HG02571 (cell line): ENCODE measurements around the gene GPAM.
"Not testable (repeated sequence)": the region's sequence is repeated elsewhere in the genome, so short reads cannot be mapped to it uniquely, and the experiment has no call there.

ENCODE experiments used
- ATAC-seq: cut with Tn5 transposase; IDR thresholded peaks from one replicate; pipeline ENCODE4 v1.9.1; 2021; ENCODE audit warnings: mild to moderate bottlenecking, moderate library complexity; ENCODE audit not compliant: unreplicated experiment

The GPAM gene

DNA sequence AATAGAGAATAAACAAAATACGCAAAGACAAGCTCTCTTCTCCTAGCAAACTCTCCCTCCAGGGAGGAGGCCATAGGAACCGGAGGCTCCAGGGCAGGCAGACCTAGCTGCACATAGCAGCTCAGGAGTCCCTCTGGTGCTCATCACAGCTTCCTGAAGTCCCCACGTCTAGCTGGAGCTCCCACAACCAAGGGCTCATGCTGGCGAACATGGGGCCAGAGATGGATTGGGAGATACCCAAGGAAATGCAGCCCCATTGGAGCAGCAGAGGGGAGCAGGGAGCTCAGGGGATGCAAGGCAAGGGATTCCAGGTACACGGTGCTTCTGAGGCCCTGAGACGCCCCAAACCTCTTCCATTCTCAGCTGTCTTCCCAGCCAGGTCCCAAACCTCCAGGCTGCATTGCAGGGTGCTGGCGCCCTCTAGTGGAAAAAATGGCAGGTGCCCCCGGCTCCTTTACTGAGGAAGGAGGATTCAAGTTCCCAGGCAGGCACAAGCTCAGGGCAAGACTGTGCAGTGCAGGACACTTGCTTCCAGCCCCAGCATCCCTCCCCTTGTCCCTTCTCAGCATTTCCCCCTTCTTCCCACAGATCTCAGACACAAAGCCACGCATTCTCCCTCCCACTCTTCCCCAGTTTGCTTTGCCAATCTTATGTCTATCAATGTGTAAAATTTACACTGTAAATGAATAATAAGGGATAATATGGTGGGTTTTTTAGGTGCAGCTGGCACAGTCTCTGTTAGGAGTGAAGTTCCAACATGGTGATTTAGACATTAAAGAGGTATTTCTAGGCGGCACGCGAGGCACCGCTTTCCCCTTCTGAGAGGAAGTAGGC, 46.2 kb downstream of the GPAM start:
- no peak for ATAC-seq

DNA sequence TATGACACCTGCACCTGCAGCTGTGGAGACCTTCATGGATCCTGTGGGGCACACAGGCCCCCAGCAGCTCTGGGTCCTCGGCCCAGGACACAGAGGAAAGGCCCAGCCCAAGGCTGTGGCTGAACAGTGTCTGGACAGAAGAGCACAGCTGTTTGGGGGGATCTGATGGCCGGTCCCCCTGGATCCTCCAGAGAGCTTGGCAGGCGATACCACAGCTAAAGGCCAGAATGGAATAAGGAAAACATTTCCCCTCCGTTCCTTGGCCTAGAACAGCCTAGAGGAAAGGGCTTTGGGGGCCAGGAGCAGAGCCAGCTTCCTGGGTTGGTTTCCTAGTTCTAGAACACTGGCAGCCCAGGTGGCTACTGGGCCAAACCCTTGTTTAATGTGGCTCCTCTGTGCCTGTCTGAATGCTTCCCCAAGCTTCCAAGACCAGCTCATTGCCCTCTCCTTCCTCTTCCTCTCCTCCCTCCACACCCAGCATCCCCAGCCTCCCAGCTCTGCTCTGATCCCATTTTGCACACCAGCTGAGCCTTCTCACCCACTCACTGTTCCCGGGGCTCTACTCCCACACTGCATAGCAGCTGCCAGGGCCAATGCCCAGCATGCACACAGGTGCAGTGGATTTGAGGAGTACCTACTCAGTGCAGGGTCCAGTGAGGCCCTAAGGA, 46.9 kb downstream of the GPAM start:
- no peak for ATAC-seq

DNA sequence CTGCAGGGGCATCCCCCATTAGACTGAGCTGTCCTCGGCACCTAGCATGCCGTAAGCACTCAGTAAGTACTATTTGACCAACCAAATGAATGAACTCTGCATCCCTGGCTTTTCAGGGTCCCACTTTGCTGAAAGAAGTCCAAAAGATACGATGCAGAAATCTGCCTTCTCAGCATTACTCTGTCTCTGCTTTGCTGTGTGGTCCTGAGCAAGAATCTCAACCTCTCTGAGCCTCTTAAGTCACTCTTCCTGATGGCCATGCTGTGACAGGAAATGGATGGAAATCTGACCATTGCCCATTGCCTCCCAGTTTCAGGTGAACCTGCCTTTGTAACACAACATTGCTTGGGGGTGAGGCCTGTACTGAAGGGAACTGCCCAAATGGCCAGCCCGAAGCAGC, 48.0 kb downstream of the GPAM start:
- no peak for ATAC-seq

DNA sequence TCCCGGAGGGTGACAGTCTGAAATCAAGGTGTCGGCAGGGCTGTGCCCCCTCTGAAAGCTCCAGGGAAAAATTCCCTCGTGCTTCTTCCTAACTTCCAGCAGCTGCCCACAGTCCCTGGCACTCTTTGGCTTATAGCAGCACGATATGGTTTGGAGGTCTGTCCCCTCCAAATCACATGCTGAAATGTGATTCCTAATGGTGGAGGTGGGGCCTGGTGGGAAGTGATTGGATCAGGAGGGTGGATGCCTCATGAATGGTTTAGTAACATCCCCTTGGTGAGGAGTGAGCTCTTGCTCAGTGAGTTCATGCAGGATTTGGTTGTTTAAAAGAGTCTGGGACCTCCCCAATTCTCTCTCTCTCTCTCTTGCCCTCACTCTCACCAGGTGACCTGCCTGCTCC, 51.1 kb downstream of the GPAM start:
- ATAC-seq, result no peak

DNA sequence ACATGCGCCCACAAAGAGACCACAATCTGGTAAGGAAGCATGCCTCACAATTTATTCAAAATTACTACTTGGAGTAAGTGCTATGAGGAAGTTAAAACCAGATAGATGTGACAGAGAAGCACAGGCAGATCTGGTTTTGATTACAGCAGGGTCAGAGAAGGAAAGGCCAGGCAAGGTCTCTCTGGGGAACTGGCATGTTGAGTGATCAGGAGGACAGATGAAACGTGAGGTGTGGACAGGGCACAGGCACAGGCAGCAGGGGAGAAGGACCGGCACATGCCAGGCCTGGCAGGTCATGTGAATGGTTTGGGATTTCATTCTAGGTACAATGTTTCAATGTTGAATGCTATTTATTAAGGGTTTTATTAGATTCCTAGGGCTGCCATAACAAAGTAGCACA, 51.6 kb downstream of the GPAM start:
- no peak for ATAC-seq

DNA sequence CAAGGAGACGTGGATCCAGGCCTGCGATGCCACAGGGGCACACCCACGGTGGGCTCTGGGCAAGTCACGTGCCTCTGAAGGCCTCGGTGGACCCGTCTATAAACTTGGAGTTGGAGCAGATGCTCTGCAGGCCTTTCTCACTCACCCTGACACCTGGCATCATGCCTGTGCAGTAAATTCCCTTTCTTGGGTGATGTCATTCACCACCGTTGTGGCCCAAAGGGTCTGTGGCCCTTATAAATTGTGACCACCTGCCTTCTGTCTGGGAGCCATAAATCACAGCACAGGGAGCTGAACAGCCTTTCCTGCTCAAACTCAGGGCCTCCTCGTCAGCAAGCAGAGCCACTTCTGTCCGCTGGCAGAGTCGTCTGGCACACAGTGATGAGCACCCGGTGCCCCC, 52.2 kb downstream of the GPAM start:
- ATAC-seq, result no peak

DNA sequence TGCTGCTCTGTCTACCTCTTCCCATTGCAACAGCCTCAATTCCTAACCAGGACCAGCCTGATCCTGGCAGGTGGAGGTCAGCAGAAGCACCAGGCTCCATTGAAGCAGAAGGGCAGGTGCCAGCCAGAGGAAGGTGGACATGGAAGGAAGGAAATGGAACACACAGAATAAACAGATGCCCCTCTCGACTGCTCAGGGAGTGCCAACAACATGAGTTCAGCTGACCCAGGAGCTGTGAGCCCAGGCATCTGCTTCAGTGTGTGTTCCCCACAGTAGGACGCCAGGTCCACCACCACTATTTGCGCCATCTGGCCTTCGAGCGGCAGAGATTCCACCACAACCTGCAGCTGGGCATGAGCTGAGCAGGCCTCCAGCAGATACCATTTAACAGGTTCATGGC, 56.7 kb downstream of the GPAM start:
- no peak for ATAC-seq

DNA sequence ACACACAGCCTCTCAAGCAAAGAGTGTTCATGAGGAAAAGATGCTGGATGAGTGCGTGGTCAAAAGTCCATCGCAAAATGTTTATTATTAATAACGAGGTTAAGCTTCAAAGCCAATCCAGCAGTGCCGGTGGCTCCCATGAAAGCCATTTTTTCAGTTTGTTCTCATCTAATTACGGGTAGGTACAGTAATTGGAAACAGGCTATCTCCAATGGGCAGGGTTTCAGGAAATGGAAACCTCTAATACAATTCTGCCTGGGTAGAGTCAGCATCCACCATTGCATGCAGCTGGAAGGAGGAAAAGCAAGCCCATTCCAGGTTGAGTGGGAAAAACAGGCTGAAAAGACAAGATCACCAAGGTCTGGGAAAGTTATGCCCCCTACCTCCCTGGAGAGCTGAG, 57.4 kb downstream of the GPAM start:
- no peak for ATAC-seq

DNA sequence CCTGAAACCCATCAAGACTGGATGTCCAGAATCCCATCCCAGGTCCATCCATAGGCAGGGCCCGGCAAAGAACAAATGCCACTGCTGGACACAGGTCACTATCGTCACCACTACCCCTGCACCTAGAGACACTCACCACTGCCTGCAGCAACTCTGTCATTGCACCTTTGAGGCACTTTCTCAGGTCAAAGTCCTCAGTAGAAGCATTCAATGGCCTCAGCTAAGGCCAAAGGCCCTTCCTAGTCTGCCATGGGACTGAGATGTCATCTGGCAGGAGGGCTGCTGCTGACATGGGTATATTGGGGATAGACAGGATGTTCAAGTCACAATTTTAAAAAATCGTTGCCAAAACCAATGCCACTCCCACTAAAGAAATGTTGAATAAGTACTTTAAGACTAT, 58.7 kb downstream of the GPAM start:
- ATAC-seq, result no peak

DNA sequence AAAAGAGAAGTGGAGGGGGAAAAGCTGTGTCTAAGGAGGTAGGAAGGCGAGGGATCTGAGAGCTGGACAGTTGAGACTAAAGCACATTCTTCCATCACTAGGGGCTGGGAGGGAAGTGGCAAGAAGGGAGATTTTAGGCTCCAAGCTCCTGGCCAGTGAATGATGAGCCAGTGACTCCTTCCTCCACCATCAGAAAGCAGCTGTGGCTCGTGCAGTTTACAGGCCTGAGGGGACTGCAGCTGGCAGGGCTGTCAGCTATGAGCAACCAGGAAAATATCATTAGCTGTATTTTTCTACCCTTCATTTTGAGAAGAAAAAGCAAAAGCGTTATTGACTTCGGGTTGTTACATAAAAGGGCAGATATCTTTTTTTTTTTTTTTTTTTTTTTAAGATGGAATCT, 60.7 kb downstream of the GPAM start:
- ATAC-seq, result no peak

DNA sequence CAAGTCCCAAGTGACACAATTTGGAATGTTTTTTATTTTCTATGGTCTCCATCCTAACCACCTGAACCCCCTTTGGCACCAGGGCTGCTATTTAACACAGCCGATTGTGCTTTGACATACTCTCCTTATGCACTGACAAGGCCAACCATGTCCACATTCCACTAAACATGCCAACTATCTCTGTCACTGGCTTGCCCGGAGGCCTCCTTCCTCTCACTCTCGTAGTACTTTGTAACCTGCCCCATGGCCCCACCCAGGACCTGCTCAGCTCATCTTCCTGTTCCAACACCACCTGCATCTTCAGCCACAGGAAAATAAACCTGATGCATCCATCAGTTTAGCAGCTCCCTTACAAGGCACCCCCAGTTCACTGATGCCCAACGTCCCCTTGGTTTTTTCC, 63.1 kb downstream of the GPAM start:
- no peak for ATAC-seq

DNA sequence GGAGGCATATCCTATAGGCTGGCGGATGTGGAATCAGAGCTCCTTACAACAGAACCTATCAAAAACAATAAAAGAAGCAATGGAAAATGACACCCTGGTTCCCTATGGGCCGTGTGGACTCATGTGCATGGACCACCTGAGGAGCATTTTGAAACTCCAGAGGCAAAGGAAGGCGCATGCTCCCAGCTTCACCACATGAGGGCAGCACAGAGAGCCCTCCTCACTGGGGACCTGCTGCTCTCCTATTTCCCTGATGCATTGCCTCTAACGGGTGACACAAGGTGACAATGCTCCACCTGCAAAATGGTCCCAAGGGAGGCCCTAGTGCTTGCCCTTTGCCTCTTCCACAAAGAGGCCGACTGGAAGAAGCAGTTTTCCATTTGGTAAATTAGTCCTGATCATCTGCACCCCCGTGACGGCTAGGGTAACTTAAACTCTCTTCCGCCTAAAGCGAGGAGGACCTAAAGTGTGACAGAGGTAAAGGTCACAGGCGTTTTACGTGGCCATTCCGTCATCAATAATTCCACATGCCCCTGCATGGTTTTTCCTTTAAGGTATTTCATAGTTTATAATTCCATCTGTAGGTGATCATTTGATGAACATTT, 67.7 kb downstream of the GPAM start:
- ATAC-seq, result peak; percentile 80

DNA sequence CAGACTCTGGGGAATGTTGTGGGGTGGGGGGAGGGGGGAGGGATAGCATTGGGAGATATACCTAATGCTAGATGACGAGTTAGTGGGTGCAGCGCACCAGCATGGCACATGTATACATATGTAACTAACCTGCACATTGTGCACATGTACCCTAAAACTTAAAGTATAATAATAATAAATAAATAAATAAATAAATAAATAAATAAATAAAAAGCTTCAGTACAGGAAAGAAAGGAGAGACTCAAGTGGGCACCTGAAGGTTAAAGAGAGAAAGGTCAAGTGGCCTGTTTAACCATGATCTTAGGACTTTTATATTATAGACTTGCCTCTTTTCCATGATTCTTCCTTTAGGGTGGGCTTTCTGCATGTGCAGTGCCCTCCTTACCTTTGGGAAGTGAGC, 73.8 kb downstream of the GPAM start:
- not testable (repeated sequence) for ATAC-seq
